IMR-90 (cell line): ENCODE measurements around the gene MMP24. TPM values are rescaled to one million over a fixed set of nuclear protein-coding genes. Genes with fewer than 3 reads are reported as not detected.

Experiments
- ATAC-seq: fragments of 200-7000 bp; cut with Tn5 transposase; 2 replicates; pipeline ENCODE4 v1.9.1; 2020; ENCODE audit warnings: low read depth, mild to moderate bottlenecking, moderate library complexity
- BruUV-seq: library from RNA; stranded (reverse); fragments of 400-500 nt; replicated peaks from 2 replicates; lab custom pipeline; 2021; lab: Mats Ljungman, UMichigan
- CTCF ChIA-PET: fragments of 300-600 bp; formaldehyde crosslinking; extraction: SDS; loops from one replicate; lab custom pipeline; 2021; ENCODE audit warnings: antibody characterized with exemption; lab: Yijun Ruan, JAX
- POLR2A ChIA-PET: fragments of 300-600 bp; sonication (Branson Sonifier 250); formaldehyde crosslinking; loops from one replicate; lab custom pipeline; 2022; ENCODE audit warnings: antibody characterized with exemption; ENCODE audit not compliant: unreplicated experiment; lab: Charles Lee
- DNase-seq: peaks from one replicate; pipeline ENCODE4 v3.0.0; 2013
- H2AFZ ChIP-seq: replicated peaks from 2 replicates; pipeline ENCODE3; 2013; ENCODE audit warnings: low read length, mild to moderate bottlenecking; ENCODE audit not compliant: poor library complexity
- H2AK5ac ChIP-seq: 2 replicates; pipeline ENCODE4 v1.6.1; 2013; ENCODE audit warnings: low read depth, low read length, inconsistent platforms
- H2AK9ac ChIP-seq: replicated peaks from 2 replicates; pipeline ENCODE3; 2013; ENCODE audit warnings: mild to moderate bottlenecking, low read depth, low read length, moderate library complexity; ENCODE audit not compliant: poor library complexity
- H2BK120ac ChIP-seq: 2 replicates; pipeline ENCODE4 v1.6.1; 2013; ENCODE audit warnings: low read depth, low read length, inconsistent platforms
- H2BK15ac ChIP-seq: 3 replicates; pipeline ENCODE4 v1.6.1; 2013; ENCODE audit warnings: low read depth, low read length, inconsistent platforms
- H2BK20ac ChIP-seq: 2 replicates; pipeline ENCODE4 v1.6.1; 2013; ENCODE audit warnings: low read depth, mild to moderate bottlenecking, inconsistent platforms, low read length, moderate library complexity
- H2BK5ac ChIP-seq: 2 replicates; pipeline ENCODE4 v1.6.1; 2013; ENCODE audit warnings: mild to moderate bottlenecking, low read depth, low read length, inconsistent platforms; ENCODE audit not compliant: poor library complexity, severe bottlenecking
- H3K14ac ChIP-seq: replicated peaks from 2 replicates; pipeline ENCODE4 v1.6.1; 2013; ENCODE audit warnings: low read depth, low read length, inconsistent platforms
- H3K18ac ChIP-seq: 2 replicates; pipeline ENCODE4 v1.6.1; 2013; ENCODE audit warnings: low read depth, low read length, control low read depth
- H3K23ac ChIP-seq: 2 replicates; pipeline ENCODE4 v1.6.1; 2013; ENCODE audit warnings: low read depth, low read length, inconsistent platforms
- H3K27ac ChIP-seq: 2 replicates; pipeline ENCODE4 v1.5.1; 2013; ENCODE audit warnings: mild to moderate bottlenecking, control low read depth, low read length; ENCODE audit not compliant: insufficient read depth
- H3K27me3 ChIP-seq: 2 replicates; pipeline ENCODE4 v1.6.1; 2013; ENCODE audit warnings: low read length; ENCODE audit not compliant: control insufficient read depth, insufficient read depth
- H3K36me3 ChIP-seq: 2 replicates; pipeline ENCODE4 v1.6.1; 2013; ENCODE audit warnings: low read length, mixed read lengths; ENCODE audit not compliant: control insufficient read depth, insufficient read depth
- H3K4ac ChIP-seq: 2 replicates; pipeline ENCODE4 v1.6.1; 2013; ENCODE audit warnings: low read depth, low read length, inconsistent platforms
- H3K4me1 ChIP-seq: 2 replicates; pipeline ENCODE4 v1.6.1; 2013; ENCODE audit warnings: low read length, mixed read lengths; ENCODE audit not compliant: control insufficient read depth, insufficient read depth
- H3K4me2 ChIP-seq: 2 replicates; pipeline ENCODE4 v1.6.1; 2013; ENCODE audit warnings: low read depth, mild to moderate bottlenecking, control low read depth, low read length, moderate library complexity
- H3K4me3 ChIP-seq: 2 replicates; pipeline ENCODE4 v1.5.1; 2013; ENCODE audit warnings: low read depth, mild to moderate bottlenecking, control low read depth, low read length, moderate library complexity; ENCODE audit not compliant: insufficient read depth
- H3K56ac ChIP-seq: 2 replicates; pipeline ENCODE4 v1.6.1; 2013; ENCODE audit warnings: low read length, inconsistent platforms; ENCODE audit not compliant: insufficient read depth; ENCODE audit errors: extremely low read depth
- H3K79me1 ChIP-seq, 2 experiments: 2 replicates each; pipeline ENCODE4 v1.6.1; 2013; ENCODE audit warnings: low read length in 2 of 2, inconsistent platforms in 1 of 2, low read depth in 1 of 2
- H3K9ac ChIP-seq: 2 replicates; pipeline ENCODE4 v1.6.1; 2013; ENCODE audit warnings: low read depth, low read length, control low read depth
- H3K9me1 ChIP-seq: 2 replicates; pipeline ENCODE4 v1.6.1; 2013; ENCODE audit warnings: low read length, inconsistent platforms; ENCODE audit not compliant: insufficient read depth
- H3K9me3 ChIP-seq: 2 replicates; pipeline ENCODE4 v1.6.1; 2013; ENCODE audit warnings: low read length; ENCODE audit not compliant: control insufficient read depth, insufficient read depth
- H4K20me1 ChIP-seq: 2 replicates; pipeline ENCODE4 v1.6.1; 2013; ENCODE audit warnings: low read length, inconsistent platforms; ENCODE audit not compliant: insufficient read depth
- H4K5ac ChIP-seq: 2 replicates; pipeline ENCODE4 v1.6.1; 2013; ENCODE audit warnings: mild to moderate bottlenecking, low read depth, low read length, control low read depth
- H4K8ac ChIP-seq, 2 experiments: 2 replicates each; pipeline ENCODE4 v1.6.1; 2013; ENCODE audit warnings: low read depth in 2 of 2, low read length in 2 of 2, control low read depth in 1 of 2, inconsistent platforms in 1 of 2
- H4K91ac ChIP-seq: 2 replicates; pipeline ENCODE4 v1.6.1; 2013; ENCODE audit warnings: low read depth, low read length, inconsistent platforms; ENCODE audit not compliant: insufficient read depth
- CEBPB ChIP-seq: IDR thresholded peaks from 2 replicates; pipeline ENCODE4 v1.6.1; 2012; ENCODE audit warnings: low read depth, low read length, improper control_type of control experiment
- CTCF ChIP-seq: conservative IDR thresholded peaks from 2 replicates; pipeline ENCODE4 v1.5.1; 2012; ENCODE audit warnings: mild to moderate bottlenecking, low read depth, low read length, improper control_type of control experiment
- FOS ChIP-seq: fragments of 150-350 bp; IDR thresholded peaks from 2 replicates; pipeline ENCODE4 v1.6.1; 2016; ENCODE audit warnings: low read depth, low read length
- MAFK ChIP-seq: IDR thresholded peaks from 2 replicates; pipeline ENCODE4 v1.6.1; 2012; ENCODE audit warnings: low read depth, low read length, improper control_type of control experiment
- MAZ ChIP-seq: IDR thresholded peaks from 2 replicates; pipeline ENCODE4 v1.6.1; 2012; ENCODE audit warnings: low read depth, mild to moderate bottlenecking, low read length, improper control_type of control experiment, moderate library complexity, borderline replicate concordance
- MXI1 ChIP-seq: IDR thresholded peaks from 2 replicates; pipeline ENCODE4 v1.6.1; 2012; ENCODE audit warnings: low read depth, mild to moderate bottlenecking, low read length, moderate library complexity, borderline replicate concordance
- NFE2L2 ChIP-seq: fragments of 150-350 bp; IDR thresholded peaks from 2 replicates; pipeline ENCODE4 v1.6.1; 2016; ENCODE audit warnings: low read depth, mild to moderate bottlenecking, low read length
- POLR2A ChIP-seq: IDR thresholded peaks from 2 replicates; pipeline ENCODE4 v1.6.1; 2012; ENCODE audit warnings: mild to moderate bottlenecking, low read depth, low read length
- WGBS, 2 experiments: methylation state at CpG; one replicate each; pipeline versions ENCODE4 v1.1.5 to v1.1.7; 2013; ENCODE audit warnings: missing lambda C conversion rate in 2 of 2; ENCODE audit not compliant: insufficient read length in 1 of 2; ENCODE audit errors: extremely low coverage in 2 of 2; 5-methylcytosine and 5-hydroxymethylcytosine counted together
- dilution Hi-C: fragments of 300-500 bp; cut with HindIII; formaldehyde crosslinking; loops from one replicate; pipeline ENCODE4 v1.14.3; 2018; ENCODE audit warnings: low sequenced_read_pairs; ENCODE audit not compliant: unreplicated experiment
- in situ Hi-C: fragments of 300-500 bp; cut with MboI; formaldehyde crosslinking; loops from 3 replicates; pipeline ENCODE4 v1.14.3; 2019; ENCODE audit warnings: low sequenced_read_pairs, inconsistent platforms, mixed read lengths
- intact Hi-C: fragments of 100-400 bp; cut with micrococcal nuclease; formaldehyde crosslinking; loops from 2 replicates; pipeline ENCODE4 v1.10.0; 2022
- polyA plus RNA-seq, 3 experiments: library from polyadenylated mRNA; depleted of rRNA; stranded (reverse); fragments of >200 nt; gene quantifications; 2 replicates each; pipeline ENCODE4 v1.2.3, GENCODE V29; 2012; ENCODE audit warnings: low replicate concordance in 1 of 3
- total RNA-seq: library from RNA; depleted of rRNA; stranded (reverse); fragments of >200 nt; gene quantifications from 2 replicates; pipeline ENCODE4 v1.2.3, GENCODE V29; 2012

Gene MMP24
- total and polyA plus RNA-seq, 2 of the 4 experiments (the other 2 are of a cell fraction): 0.36 to 0.79 TPM

GRCh38 chr20:35290186-35290886 lies 63.8 kb downstream of the MMP24 start:
- H2BK120ac ChIP-seq: no peak overlapping the region
- no peaks in the 10 kb centered on the region for H4K20me1 ChIP-seq
- no peaks in the 10 kb centered on the region for H3K9me3 ChIP-seq
- H3K56ac ChIP-seq: no peak overlapping the region
- H4K8ac ChIP-seq: no peak overlapping the region
- H2AK5ac ChIP-seq: no peak overlapping the region
- no peak overlapping the region for H3K9ac ChIP-seq
- H2BK15ac ChIP-seq: no peak overlapping the region
- no peak overlapping the region for H3K4ac ChIP-seq
- H3K4me1 ChIP-seq: peaks cover 1% of the 10 kb centered on the region; the same call in 1 of the 2 replicates
- BruUV-seq: no TSS peak
- POLR2A ChIA-PET: no interaction called here
- no peaks in the 10 kb centered on the region for H3K36me3 ChIP-seq
- H3K27ac ChIP-seq: no peak overlapping the region
- H2AK9ac ChIP-seq: no peak overlapping the region
- no peak overlapping the region for H3K18ac ChIP-seq
- no peak overlapping the region for H2BK5ac ChIP-seq
- H2AFZ ChIP-seq: no peak overlapping the region
- intact Hi-C loops: no loop called here
- H3K4me2 ChIP-seq: no peak overlapping the region
- H3K27me3 ChIP-seq: peaks cover 2% of the 10 kb centered on the region
- no peak for TF ChIP-seq POLR2A
- no peak for TF ChIP-seq NFE2L2
- no peak for TF ChIP-seq MAZ
- TF ChIP-seq MAFK: no peak
- TF ChIP-seq FOS: no peak
- no peak for TF ChIP-seq MXI1
- no peak for TF ChIP-seq CEBPB
- no peak for TF ChIP-seq CTCF
- no peak overlapping the region for H3K23ac ChIP-seq
- no peak for ATAC-seq
- no peak overlapping the region for H3K14ac ChIP-seq
- in situ Hi-C loops: no loop called here
- CTCF ChIA-PET: no interaction called here
- no peak for DNase-seq
- peaks cover 0 to 5% of the 10 kb centered on the region in 2 experiments; a peak in 2 of 4 replicates for H3K79me1 ChIP-seq
- dilution Hi-C loops: no loop called here
- no peak overlapping the region for H2BK20ac ChIP-seq
- H4K91ac ChIP-seq: no peak overlapping the region
- peaks cover 3% of the 10 kb centered on the region; the same call in 1 of the 2 replicates for H3K9me1 ChIP-seq
- no peak overlapping the region for H3K4me3 ChIP-seq
- WGBS, 2 experiments: 88% methylated on average over 2 of the region's 7 CpGs; no CpG with 5 or more reads in 1 of the 2 experiments
- H4K5ac ChIP-seq: no peak overlapping the region
